Skeletal muscle satellite cell (primary cell): ENCODE measurements around the gene TBX15.

Source experiments
- H3K27me3 ChIP-seq: 2 replicates; pipeline ENCODE4 v1.7.0; 2013; ENCODE audit warnings: low read length; ENCODE audit not compliant: control insufficient read depth, insufficient read depth
- H3K36me3 ChIP-seq: 2 replicates; pipeline ENCODE4 v1.7.0; 2013; ENCODE audit warnings: mild to moderate bottlenecking, control low read depth, low read length; ENCODE audit not compliant: insufficient read depth
- H3K4me1 ChIP-seq: 2 replicates; pipeline ENCODE4 v1.7.0; 2013; ENCODE audit warnings: low read length; ENCODE audit not compliant: control insufficient read depth, insufficient read depth
- H3K4me2 ChIP-seq: 2 replicates; pipeline ENCODE4 v1.7.0; 2013; ENCODE audit warnings: mild to moderate bottlenecking, low read length
- H3K4me3 ChIP-seq: 2 replicates; pipeline ENCODE4 v1.7.0; 2013; ENCODE audit warnings: low read length
- H3K9ac ChIP-seq: 2 replicates; pipeline ENCODE4 v1.7.0; 2013; ENCODE audit warnings: mild to moderate bottlenecking, low read depth, low read length, moderate library complexity
- H3K9me3 ChIP-seq: replicated peaks from 2 replicates; pipeline ENCODE4 v1.7.0; 2013; ENCODE audit warnings: mild to moderate bottlenecking, control low read depth, low read length

Gene TBX15

DNA sequence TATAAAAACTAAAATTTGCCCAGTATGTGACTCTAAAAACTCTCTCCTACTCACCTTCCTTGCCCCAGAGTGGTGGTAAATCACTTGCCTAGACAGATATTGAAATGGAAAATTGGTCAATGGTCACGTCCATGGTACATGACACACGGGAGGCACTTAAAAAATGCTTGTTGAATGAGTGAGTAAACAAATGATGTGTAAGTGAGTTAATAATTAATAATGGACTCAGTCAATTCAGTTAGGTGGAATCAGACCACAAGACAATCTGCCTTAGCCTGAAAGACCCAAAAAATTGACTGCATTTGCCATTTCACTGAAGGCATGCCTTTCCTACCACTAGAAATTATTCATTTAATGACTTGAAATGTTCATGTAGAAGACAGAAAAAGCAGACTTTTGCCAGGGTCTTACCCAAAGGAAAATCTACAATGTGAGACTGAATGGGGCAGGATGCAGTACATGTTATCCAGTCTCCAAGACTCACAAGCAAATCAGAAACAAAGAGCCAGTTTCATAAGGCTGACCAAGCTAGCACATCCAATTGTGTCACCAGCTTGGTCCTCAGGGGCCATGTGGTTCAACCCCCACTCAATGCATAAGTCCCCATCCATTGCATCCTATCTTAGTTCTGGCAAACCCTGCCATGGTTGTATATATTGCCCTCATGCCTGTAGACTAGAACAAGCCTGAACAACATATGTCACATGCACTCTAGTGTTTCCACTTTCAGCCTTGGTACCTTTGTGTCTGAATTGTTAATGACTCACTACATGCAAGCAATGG lies 73.6 kb downstream of the TBX15 start:
- Histone ChIP-seq H3K36me3 (no peaks in the 10 kb centered on the region), H3K4me3 (no peak overlapping the region), H3K4me1 (no peaks in the 10 kb centered on the region), H3K27me3 (no peaks in the 10 kb centered on the region), H3K9me3 (no peaks in the 10 kb centered on the region), H3K9ac (no peak overlapping the region), H3K4me2 (no peak overlapping the region)

DNA sequence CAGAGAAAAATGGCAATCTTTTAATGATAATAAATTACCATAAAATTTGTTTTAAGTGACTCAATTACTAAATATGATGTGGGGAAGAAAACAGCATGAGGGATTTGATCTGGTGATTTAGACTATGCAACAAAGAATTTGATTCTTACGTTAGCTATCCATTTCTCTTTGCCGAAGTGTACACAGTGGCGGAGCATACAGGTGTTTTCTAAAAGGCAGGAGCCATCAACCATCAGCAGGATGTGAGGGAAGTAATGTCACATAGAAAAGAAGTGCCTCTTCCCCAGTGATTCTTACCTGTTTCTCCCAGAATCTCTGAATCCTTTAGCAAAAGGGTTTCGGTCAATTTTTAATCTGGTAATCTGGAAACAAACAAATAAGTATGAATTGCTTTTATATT lies 74.3 kb downstream of the TBX15 start:
- Histone ChIP-seq H3K9ac (no peak overlapping the region), H3K9me3 (no peaks in the 10 kb centered on the region), H3K4me1 (no peaks in the 10 kb centered on the region), H3K4me2 (no peak overlapping the region), H3K27me3 (no peaks in the 10 kb centered on the region), H3K4me3 (no peak overlapping the region), H3K36me3 (no peaks in the 10 kb centered on the region)

DNA sequence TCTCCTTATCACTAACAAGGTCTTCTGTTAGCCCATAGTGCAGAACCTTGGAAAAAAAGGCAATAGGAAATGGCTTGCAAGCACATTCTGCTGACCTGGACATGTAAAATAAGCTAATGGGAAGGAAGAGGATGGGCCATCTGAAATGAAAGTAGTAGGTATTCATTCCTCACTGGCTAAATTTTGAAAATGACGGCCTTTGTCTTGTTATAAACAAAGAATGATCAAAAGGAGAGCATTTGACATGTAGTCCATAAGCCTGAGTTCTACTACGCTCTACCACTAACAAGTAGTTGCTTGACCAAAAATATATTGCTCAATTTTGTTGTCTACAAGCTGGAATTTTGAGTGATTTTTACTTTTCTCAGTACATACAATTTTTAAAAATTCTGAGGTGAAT lies 75.6 kb downstream of the TBX15 start:
- H3K36me3 ChIP-seq: no peaks in the 10 kb centered on the region

DNA sequence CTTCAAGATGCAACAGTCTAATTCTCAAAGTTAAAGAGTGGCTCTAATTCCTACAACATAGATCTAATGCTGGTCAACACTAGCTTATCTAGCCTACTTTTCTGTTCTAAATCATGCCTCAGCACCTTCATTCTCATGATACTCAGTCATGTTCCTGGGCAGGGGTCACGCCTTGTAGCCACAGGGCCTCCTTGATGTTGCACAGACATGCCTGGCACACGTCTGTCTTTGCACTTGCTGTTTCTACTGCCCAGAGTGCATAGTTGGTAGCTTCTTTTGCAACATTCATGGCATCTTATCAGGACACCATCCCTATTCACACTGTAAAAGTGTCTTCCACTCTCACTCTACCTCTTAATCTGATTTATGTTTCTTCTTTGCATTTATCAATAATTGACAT lies 76.6 kb downstream of the TBX15 start:
- no peak overlapping the region for H3K4me2 ChIP-seq
- H3K9ac ChIP-seq: no peak overlapping the region
- no peaks in the 10 kb centered on the region for H3K4me1 ChIP-seq
- H3K9me3 ChIP-seq: no peaks in the 10 kb centered on the region
- H3K36me3 ChIP-seq: no peaks in the 10 kb centered on the region
- H3K27me3 ChIP-seq: no peaks in the 10 kb centered on the region
- H3K4me3 ChIP-seq: no peak overlapping the region

More for the DNA sequence above, 75.6 kb downstream of the TBX15 start:
- H3K4me1 ChIP-seq: no peaks in the 10 kb centered on the region
- H3K9ac ChIP-seq: no peak overlapping the region
- no peak overlapping the region for H3K4me2 ChIP-seq
- H3K4me3 ChIP-seq: no peak overlapping the region
- H3K9me3 ChIP-seq: no peaks in the 10 kb centered on the region
- H3K27me3 ChIP-seq: no peaks in the 10 kb centered on the region

DNA sequence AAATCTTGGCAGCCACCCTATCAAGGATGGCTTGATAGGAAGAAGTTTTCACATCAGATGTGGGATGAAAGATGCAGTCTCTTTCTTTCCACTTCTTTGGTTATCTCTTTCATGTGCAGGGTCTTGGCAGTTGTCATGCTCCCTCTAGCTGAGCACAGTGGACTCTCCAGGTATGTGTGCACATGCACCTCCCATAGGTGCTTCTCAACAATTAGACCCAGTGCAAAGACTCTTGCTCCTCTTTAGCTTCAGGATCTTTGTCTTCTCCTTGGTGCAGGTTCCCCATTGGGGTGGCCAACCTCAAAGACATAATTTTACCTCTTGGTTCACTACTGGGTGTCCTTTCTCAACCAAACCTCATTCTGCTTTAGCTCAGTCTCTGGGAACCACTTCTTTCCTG lies 80.7 kb downstream of the TBX15 start:
- Histone ChIP-seq H3K9ac (no peak overlapping the region), H3K9me3 (no peaks in the 10 kb centered on the region), H3K36me3 (no peaks in the 10 kb centered on the region), H3K4me3 (no peak overlapping the region), H3K4me2 (no peak overlapping the region), H3K27me3 (no peaks in the 10 kb centered on the region), H3K4me1 (peaks cover 2% of the 10 kb centered on the region)

DNA sequence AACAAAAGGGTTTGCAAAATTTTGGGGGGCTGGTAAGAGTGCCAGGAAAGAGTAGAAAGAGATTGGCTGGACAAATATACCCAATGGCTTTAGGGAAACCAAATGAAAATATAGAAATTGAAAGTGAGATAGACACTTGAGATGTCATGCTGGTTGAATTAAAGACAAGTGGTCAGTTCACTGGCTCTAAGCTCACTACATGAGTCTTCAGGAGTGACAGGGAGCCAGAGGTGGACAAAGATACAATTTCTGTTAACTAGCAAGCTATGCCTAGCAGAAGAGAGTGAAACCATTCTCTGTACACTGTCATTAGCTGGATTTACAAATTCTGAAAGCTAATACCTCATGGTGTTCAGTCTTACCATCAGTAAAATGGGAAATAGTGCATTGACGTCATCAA lies 82.5 kb downstream of the TBX15 start:
- H3K4me1 ChIP-seq: peaks cover 3% of the 10 kb centered on the region
- H3K9ac ChIP-seq: no peak overlapping the region
- H3K4me2 ChIP-seq: no peak overlapping the region
- no peak overlapping the region for H3K4me3 ChIP-seq
- no peaks in the 10 kb centered on the region for H3K9me3 ChIP-seq
- no peaks in the 10 kb centered on the region for H3K36me3 ChIP-seq
- no peaks in the 10 kb centered on the region for H3K27me3 ChIP-seq

DNA sequence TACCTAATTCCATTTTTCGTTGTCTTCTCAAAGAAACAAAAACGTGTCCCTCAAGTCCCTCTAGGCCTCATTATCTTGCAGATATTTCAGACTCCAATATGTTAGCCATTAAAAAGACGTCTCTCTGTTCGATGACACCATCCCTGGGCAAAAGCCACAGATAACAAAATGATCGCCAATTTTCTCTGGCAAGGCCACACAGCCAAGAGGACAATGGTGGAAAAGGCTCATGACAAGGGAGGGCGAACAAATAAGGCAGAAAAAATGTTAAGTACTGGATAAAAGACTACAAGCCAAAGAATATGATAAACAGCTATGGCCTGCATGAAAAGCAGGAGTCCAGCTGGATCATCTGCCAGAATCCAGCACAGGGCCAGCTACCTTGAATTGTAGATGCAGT lies 82.9 kb downstream of the TBX15 start:
- Histone ChIP-seq H3K9ac (no peak overlapping the region), H3K36me3 (no peaks in the 10 kb centered on the region), H3K9me3 (no peaks in the 10 kb centered on the region), H3K27me3 (no peaks in the 10 kb centered on the region), H3K4me1 (peaks cover 3% of the 10 kb centered on the region), H3K4me2 (no peak overlapping the region), H3K4me3 (no peak overlapping the region)

DNA sequence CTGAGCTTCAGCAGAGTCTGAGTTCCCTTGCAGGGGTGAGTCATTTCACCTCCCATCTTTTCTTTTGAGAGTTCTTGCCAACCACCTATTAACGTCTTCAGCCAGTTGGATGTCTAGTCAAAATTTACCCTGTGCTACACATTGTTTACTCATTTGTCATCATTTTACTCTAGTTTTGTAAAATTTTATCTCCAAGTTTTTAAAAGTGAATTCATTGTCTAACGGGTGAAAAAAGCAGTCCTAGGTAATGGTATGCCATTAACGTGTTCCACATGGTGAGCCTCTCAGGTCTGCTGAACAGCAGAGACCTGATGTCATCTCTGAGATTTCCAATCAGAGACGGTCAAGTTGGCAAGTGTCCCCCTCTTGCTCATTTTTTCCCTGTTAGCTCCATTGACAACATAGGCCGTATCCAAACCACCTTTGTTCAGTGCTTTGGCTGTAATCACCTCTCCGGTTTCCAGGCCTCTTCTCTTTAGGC lies 85.4 kb downstream of the TBX15 start:
- Histone ChIP-seq H3K9ac (no peak overlapping the region), H3K27me3 (no peaks in the 10 kb centered on the region), H3K9me3 (no peaks in the 10 kb centered on the region), H3K36me3 (peaks cover 6% of the 10 kb centered on the region), H3K4me3 (no peak overlapping the region), H3K4me1 (peaks cover 3% of the 10 kb centered on the region), H3K4me2 (no peak overlapping the region)

DNA sequence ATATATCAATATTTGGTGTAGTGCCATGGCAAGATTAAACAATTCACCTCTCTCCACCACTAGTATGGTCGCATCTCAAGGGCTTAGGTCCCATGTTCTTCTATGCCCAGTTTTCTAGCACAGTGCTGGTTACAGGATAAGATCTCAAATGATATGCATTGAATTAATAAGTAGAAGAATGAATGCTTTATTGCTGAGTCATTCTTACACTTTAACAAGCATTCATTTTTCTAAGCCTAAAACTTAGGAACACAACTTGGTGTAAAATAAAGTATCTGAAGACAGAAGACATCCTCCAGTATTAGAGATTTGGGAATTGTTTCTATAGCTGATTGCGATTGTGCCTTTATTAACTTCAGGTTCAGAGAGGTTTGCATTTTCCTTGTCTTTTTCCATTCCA lies 85.8 kb downstream of the TBX15 start:
- H3K4me2 ChIP-seq: no peak overlapping the region
- no peak overlapping the region for H3K4me3 ChIP-seq
- H3K9ac ChIP-seq: no peak overlapping the region
- no peaks in the 10 kb centered on the region for H3K9me3 ChIP-seq
- H3K27me3 ChIP-seq: no peaks in the 10 kb centered on the region
- H3K36me3 ChIP-seq: peaks cover 7% of the 10 kb centered on the region
- H3K4me1 ChIP-seq: peaks cover 3% of the 10 kb centered on the region

DNA sequence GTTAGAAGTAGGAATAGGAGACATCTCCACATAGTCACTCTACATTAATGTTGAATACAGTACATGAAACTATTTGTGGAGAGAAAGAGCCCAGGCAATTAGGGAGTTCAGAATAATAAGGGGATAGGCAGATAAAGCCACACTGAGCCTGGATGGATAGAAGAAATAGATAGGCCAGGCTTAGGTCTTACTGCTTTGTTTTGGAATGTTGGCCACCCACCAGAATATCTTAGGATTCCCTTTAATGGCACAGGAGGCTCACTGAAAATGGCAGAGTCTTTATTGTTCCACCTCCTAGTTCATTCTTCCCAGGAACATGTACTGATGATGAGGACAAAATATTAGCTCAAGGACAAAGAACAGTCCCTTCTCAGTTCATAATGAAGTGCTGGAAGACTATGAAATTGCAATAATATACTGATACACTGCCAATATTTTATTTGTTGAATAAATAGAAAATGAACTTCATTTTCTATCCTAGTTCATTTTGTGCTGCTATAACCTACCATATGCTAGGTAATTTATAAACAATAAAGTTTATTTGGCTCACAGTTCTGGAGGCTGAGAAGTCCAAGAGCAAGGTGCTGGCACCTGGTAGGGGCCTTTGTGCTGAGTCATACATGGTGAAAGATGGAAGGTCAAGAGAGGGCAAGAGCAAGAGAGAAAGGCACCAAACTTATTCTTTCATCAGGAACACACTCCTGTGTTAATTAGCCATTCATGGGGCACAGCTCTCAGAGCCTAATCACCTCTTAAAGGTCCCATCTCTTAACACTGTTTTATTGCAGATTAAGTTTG lies 87.3 kb downstream of the TBX15 start:
- H3K27me3 ChIP-seq: no peaks in the 10 kb centered on the region
- no peak overlapping the region for H3K4me3 ChIP-seq
- no peak overlapping the region for H3K4me2 ChIP-seq
- H3K9me3 ChIP-seq: no peaks in the 10 kb centered on the region
- no peak overlapping the region for H3K9ac ChIP-seq
- peaks cover 3% of the 10 kb centered on the region for H3K4me1 ChIP-seq
- H3K36me3 ChIP-seq: peaks cover 7% of the 10 kb centered on the region

DNA sequence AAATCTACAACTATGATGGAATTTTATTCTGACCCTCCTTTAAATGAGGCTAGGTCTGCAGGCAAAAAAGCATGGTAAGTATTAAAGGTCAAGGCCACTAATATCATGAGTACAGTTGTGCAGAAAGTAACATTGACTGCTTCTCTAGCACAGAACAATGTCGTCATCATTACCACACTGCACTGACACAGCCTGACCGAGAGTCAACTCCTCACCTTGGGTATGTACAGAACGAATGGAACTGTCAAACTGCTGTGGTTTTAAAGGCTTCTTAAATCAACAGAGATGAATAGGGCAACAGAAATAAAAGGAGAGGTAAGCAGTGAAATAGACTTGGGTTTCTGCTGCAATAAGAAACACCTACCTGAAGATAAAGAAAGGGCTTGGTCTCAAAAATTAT lies 88.8 kb downstream of the TBX15 start:
- Histone ChIP-seq H3K4me3 (no peak overlapping the region), H3K27me3 (no peaks in the 10 kb centered on the region), H3K9ac (no peak overlapping the region), H3K4me2 (no peak overlapping the region), H3K4me1 (peaks cover 3% of the 10 kb centered on the region), H3K36me3 (peaks cover 7% of the 10 kb centered on the region), H3K9me3 (no peaks in the 10 kb centered on the region)
